Type B pancreatic cell (in vitro differentiated cells): ENCODE results near the gene ROR1. TPM values are rescaled to one million over a fixed set of nuclear protein-coding genes. Genes with fewer than 3 reads are reported as not detected.
A peak's percentile ranks its signal among the peaks of the same experiment; 100 is the strongest.

ENCODE experiments used
- DNase-seq: peaks from one replicate; pipeline ENCODE4 v3.0.0; 2021; ENCODE audit warnings: mixed read lengths; ENCODE audit not compliant: unreplicated experiment; ENCODE audit errors: extremely low spot score
- H3K27ac Mint-ChIP-seq: 2 replicates; pipeline ENCODE4 v1.8.0; 2021; ENCODE audit warnings: mild to moderate bottlenecking, mixed read lengths
- H3K27me3 Mint-ChIP-seq: 2 replicates; pipeline ENCODE4 v1.8.0; 2021; ENCODE audit warnings: mixed read lengths
- H3K36me3 Mint-ChIP-seq: 2 replicates; pipeline ENCODE4 v1.8.0; 2021; ENCODE audit warnings: mixed read lengths
- H3K4me1 Mint-ChIP-seq: one replicate; pipeline ENCODE4 v1.8.0; 2021; ENCODE audit warnings: mixed read lengths; ENCODE audit not compliant: unreplicated experiment
- H3K4me3 Mint-ChIP-seq: 2 replicates; pipeline ENCODE4 v1.8.0; 2021; ENCODE audit warnings: mild to moderate bottlenecking, mixed read lengths
- H3K9me3 Mint-ChIP-seq: 2 replicates; pipeline ENCODE4 v1.8.0; 2021; ENCODE audit warnings: mixed read lengths
- CTCF ChIP-seq: fragments of 200-600 bp; sonication (generic); conservative IDR thresholded peaks from 2 replicates; pipeline ENCODE4 v1.5.0; 2021; ENCODE audit warnings: antibody characterized with exemption, mild to moderate bottlenecking
- total RNA-seq: library from RNA; stranded (reverse); gene quantifications from 2 replicates; pipeline ENCODE4 v1.2.1, GENCODE V29; 2021; ENCODE audit warnings: low replicate concordance

Gene ROR1
- total RNA-seq, 1 donor from 2014 or later, result 32.0 TPM

- H3K9me3 Mint-ChIP-seq, result peaks cover 12% of the 10 kb centered on the region
- H3K36me3 Mint-ChIP-seq, result peaks cover 9% of the 10 kb centered on the region
- no peak for DNase-seq
- H3K4me3 Mint-ChIP-seq, result peak overlapping the region; percentile 29
- H3K27me3 Mint-ChIP-seq, result peaks cover 5% of the 10 kb centered on the region
- TF ChIP-seq CTCF, result no peak
- peaks cover 39% of the 10 kb centered on the region for H3K4me1 Mint-ChIP-seq
- no peak overlapping the region for H3K27ac Mint-ChIP-seq
These were observed 195.7 kb downstream of the ROR1 start for GRCh38 chr1:63969441-63969901.

GRCh38 chr1:63971557-63971956, 197.7 kb downstream of the ROR1 start:
- no peak for DNase-seq
- H3K4me3 Mint-ChIP-seq, result no peak overlapping the region
- H3K27me3 Mint-ChIP-seq, result peaks cover 5% of the 10 kb centered on the region
- H3K4me1 Mint-ChIP-seq, result peaks cover 29% of the 10 kb centered on the region
- peaks cover 11% of the 10 kb centered on the region for H3K36me3 Mint-ChIP-seq
- no peak for TF ChIP-seq CTCF
- H3K27ac Mint-ChIP-seq, result no peak overlapping the region
- peaks cover 12% of the 10 kb centered on the region for H3K9me3 Mint-ChIP-seq

- no peak for TF ChIP-seq CTCF
- peaks cover 13% of the 10 kb centered on the region for H3K36me3 Mint-ChIP-seq
- H3K4me1 Mint-ChIP-seq, result peaks cover 22% of the 10 kb centered on the region
- H3K27ac Mint-ChIP-seq, result peak overlapping the region; percentile 19
- no peak for DNase-seq
- no peak overlapping the region for H3K4me3 Mint-ChIP-seq
- H3K9me3 Mint-ChIP-seq, result peaks cover 12% of the 10 kb centered on the region
- H3K27me3 Mint-ChIP-seq, result peaks cover 5% of the 10 kb centered on the region
These were observed 199.2 kb downstream of the ROR1 start for GRCh38 chr1:63973005-63973419.

GRCh38 chr1:63974966-63975365, 201.1 kb downstream of the ROR1 start:
- Mint-ChIP-seq H3K4me1 (peaks cover 14% of the 10 kb centered on the region), H3K27me3 (no peaks in the 10 kb centered on the region), H3K4me3 (no peak overlapping the region), H3K27ac (no peak overlapping the region), H3K9me3 (peaks cover 6% of the 10 kb centered on the region), H3K36me3 (peaks cover 6% of the 10 kb centered on the region)
- no peak for TF ChIP-seq CTCF
- DNase-seq, result no peak

- Mint-ChIP-seq H3K4me1 (peaks cover 18% of the 10 kb centered on the region), H3K36me3 (peaks cover 5% of the 10 kb centered on the region), H3K9me3 (peaks cover 4% of the 10 kb centered on the region), H3K27ac (no peak overlapping the region), H3K27me3 (no peaks in the 10 kb centered on the region), H3K4me3 (no peak overlapping the region)
- no peak for TF ChIP-seq CTCF
- no peak for DNase-seq
These were observed 201.7 kb downstream of the ROR1 start for GRCh38 chr1:63975481-63975880.

GRCh38 chr1:63976006-63976405, 202.2 kb downstream of the ROR1 start:
- Mint-ChIP-seq H3K9me3 (peaks cover 4% of the 10 kb centered on the region), H3K4me3 (no peak overlapping the region), H3K4me1 (peaks cover 23% of the 10 kb centered on the region), H3K27me3 (no peaks in the 10 kb centered on the region), H3K36me3 (peaks cover 5% of the 10 kb centered on the region), H3K27ac (no peak overlapping the region)
- no peak for TF ChIP-seq CTCF
- no peak for DNase-seq
